ENCODE data around the gene OLA1. TPM values are rescaled to one million over a fixed set of nuclear protein-coding genes. Genes with fewer than 3 reads are reported as not detected.

OLA1 gene
- total RNA-seq, 2 donors from 2014 or later = 127 to 181 TPM

DNA sequence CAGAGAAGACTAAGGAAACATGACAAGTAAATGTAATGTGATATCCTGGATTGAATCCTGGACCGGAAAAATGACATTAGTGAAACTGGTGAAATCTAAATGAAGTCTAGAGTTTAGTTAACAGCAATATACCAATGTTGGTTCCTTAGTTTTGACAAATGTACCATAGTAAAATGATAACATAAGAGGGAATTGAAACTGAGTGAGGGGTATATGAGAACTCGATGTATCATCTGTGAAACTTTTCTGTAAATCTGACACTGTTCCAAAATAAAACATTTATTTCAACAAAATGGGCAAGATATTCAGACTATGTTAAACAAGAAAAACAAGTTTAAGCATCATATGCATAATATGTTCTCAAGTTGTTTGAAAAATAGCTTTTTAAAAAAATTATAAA is 63.8 kb downstream of the OLA1 start:
- Histone ChIP-seq H3K9me3 (ENCODE audit: control insufficient read depth, low read length) (no peaks in the 10 kb centered on the region), H3K9ac (ENCODE audit: extremely low read depth, low read length, poor library complexity, severe bottlenecking) (no peak overlapping the region), H3K4me1 (ENCODE audit: control insufficient read depth, insufficient read depth, low read length) (no peaks in the 10 kb centered on the region), H3K27ac (ENCODE audit: low read depth, low read length) (no peak overlapping the region), H3K27me3 (ENCODE audit: control insufficient read depth, insufficient read depth, low read length, poor library complexity, severe bottlenecking) (no peaks in the 10 kb centered on the region), H3K4me3 (ENCODE audit: low read length) (no peak overlapping the region), H3K36me3 (ENCODE audit: control insufficient read depth, insufficient read depth, low read length) (no peaks in the 10 kb centered on the region)
- Mint-ChIP-seq H3K27me3 (ENCODE audit: insufficient read depth) (no peaks in the 10 kb centered on the region), H3K4me3 (no peak overlapping the region), H3K27ac (no peak overlapping the region), H3K9me3 (no peaks in the 10 kb centered on the region), H3K36me3 (ENCODE audit: low read depth) (no peaks in the 10 kb centered on the region), H3K4me1 (peaks cover 16% of the 10 kb centered on the region)
- 83 to 97% methylated on average over 1 to 2 of the region's 2 CpGs for WGBS, 2 experiments (ENCODE audit: insufficient coverage in 1 of 2, insufficient read length in 1 of 2)
- TF ChIP-seq, protein P1, sequence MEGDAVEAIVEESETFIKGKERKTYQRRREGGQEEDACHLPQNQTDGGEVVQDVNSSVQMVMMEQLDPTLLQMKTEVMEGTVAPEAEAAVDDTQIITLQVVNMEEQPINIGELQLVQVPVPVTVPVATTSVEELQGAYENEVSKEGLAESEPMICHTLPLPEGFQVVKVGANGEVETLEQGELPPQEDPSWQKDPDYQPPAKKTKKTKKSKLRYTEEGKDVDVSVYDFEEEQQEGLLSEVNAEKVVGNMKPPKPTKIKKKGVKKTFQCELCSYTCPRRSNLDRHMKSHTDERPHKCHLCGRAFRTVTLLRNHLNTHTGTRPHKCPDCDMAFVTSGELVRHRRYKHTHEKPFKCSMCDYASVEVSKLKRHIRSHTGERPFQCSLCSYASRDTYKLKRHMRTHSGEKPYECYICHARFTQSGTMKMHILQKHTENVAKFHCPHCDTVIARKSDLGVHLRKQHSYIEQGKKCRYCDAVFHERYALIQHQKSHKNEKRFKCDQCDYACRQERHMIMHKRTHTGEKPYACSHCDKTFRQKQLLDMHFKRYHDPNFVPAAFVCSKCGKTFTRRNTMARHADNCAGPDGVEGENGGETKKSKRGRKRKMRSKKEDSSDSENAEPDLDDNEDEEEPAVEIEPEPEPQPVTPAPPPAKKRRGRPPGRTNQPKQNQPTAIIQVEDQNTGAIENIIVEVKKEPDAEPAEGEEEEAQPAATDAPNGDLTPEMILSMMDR (conservative IDR thresholded peaks at IDR 0.05) = no peak
- no peak for DNase-seq

DNA sequence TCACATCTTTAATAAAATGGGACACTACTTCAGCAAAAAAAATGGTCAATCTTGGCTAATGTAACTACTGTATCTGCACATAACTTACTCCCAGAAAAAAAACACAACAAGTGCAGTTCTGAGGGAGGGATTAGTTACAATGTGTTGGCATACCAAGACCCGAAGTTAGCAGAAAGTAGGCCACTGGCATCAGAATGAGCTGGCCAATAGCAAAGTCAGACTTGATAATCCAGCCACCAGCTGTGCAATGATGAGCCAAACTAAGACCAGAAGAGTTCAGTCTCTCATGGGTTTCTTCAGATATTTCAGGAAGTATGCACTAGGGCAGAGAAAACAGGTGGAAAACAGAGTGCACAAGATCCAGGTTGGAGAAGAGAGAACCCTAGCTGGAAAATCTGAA is 65.3 kb downstream of the OLA1 start:
- Mint-ChIP-seq H3K27me3 (ENCODE audit: insufficient read depth) (no peaks in the 10 kb centered on the region), H3K36me3 (ENCODE audit: low read depth) (no peaks in the 10 kb centered on the region), H3K4me3 (no peak overlapping the region), H3K4me1 (peaks cover 11% of the 10 kb centered on the region), H3K9me3 (no peaks in the 10 kb centered on the region), H3K27ac (no peak overlapping the region)
- TF ChIP-seq, protein P1 (conservative IDR thresholded peaks at IDR 0.05) = no peak
- H3K9ac ChIP-seq (ENCODE audit: extremely low read depth, low read length, poor library complexity, severe bottlenecking) = no peak overlapping the region
- DNase-seq = no peak
- no peaks in the 10 kb centered on the region for H3K9me3 ChIP-seq (ENCODE audit: control insufficient read depth, low read length)
- WGBS, 2 experiments (ENCODE audit: insufficient coverage in 1 of 2, insufficient read length in 1 of 2) = 89 to 94% methylated on average over 1 of the region's 1 CpG
- H3K36me3 ChIP-seq (ENCODE audit: control insufficient read depth, insufficient read depth, low read length) = no peaks in the 10 kb centered on the region
- H3K27ac ChIP-seq (ENCODE audit: low read depth, low read length) = no peak overlapping the region
- H3K4me3 ChIP-seq (ENCODE audit: low read length) = no peak overlapping the region
- H3K4me1 ChIP-seq (ENCODE audit: control insufficient read depth, insufficient read depth, low read length) = no peaks in the 10 kb centered on the region
- no peaks in the 10 kb centered on the region for H3K27me3 ChIP-seq (ENCODE audit: control insufficient read depth, insufficient read depth, low read length, poor library complexity, severe bottlenecking)

DNA sequence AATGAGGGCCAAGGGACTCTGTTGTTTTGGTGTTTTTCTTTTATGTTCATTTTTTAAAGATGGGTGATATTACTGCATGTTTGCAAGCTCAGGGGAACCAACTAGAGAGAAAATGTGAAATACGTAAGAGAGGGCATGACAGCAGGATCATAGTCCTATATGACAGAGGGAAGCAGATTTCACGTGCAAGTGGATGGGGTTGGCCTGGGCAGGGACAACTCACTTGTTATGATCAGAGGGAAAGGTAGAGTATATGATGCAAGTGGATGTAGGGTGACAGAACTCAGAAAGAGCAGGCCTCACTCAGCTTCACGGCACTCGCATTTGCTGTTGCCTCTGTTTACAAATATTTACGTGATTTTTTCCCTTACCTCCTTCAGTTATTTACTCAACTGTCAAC is 67.0 kb downstream of the OLA1 start:
- no peak overlapping the region for H3K27ac ChIP-seq (ENCODE audit: low read depth, low read length)
- H3K27me3 ChIP-seq (ENCODE audit: control insufficient read depth, insufficient read depth, low read length, poor library complexity, severe bottlenecking) = no peaks in the 10 kb centered on the region

More for the DNA sequence above, 67.0 kb downstream of the OLA1 start:
- H3K9ac ChIP-seq (ENCODE audit: extremely low read depth, low read length, poor library complexity, severe bottlenecking) = no peak overlapping the region
- no peaks in the 10 kb centered on the region for H3K36me3 ChIP-seq (ENCODE audit: control insufficient read depth, insufficient read depth, low read length)
- H3K27me3 Mint-ChIP-seq (ENCODE audit: insufficient read depth) = no peaks in the 10 kb centered on the region
- WGBS, 2 experiments (ENCODE audit: insufficient coverage in 1 of 2, insufficient read length in 1 of 2) = 89 to 95% methylated on average over 5 of the region's 5 CpGs
- H3K4me1 Mint-ChIP-seq = peaks cover 17% of the 10 kb centered on the region
- no peaks in the 10 kb centered on the region for H3K9me3 Mint-ChIP-seq
- no peak overlapping the region for H3K4me3 ChIP-seq (ENCODE audit: low read length)
- peaks cover 1% of the 10 kb centered on the region for H3K9me3 ChIP-seq (ENCODE audit: control insufficient read depth, low read length)
- DNase-seq = no peak
- H3K4me1 ChIP-seq (ENCODE audit: control insufficient read depth, insufficient read depth, low read length) = no peaks in the 10 kb centered on the region
- peak overlapping the region; percentile 70 for H3K27ac Mint-ChIP-seq
- H3K36me3 Mint-ChIP-seq (ENCODE audit: low read depth) = no peaks in the 10 kb centered on the region
- TF ChIP-seq, protein P1 (conservative IDR thresholded peaks at IDR 0.05) = no peak
- H3K4me3 Mint-ChIP-seq = no peak overlapping the region
